ENCODE data around the gene PLCB1.

The PLCB1 gene

GRCh38 chr20:8393381-8393780 lies 261.3 kb downstream of the PLCB1 start:
- no peak overlapping the region for H3K4me2 ChIP-seq (ENCODE audit: low read depth, low read length, poor library complexity, severe bottlenecking)
- H3K79me2 ChIP-seq (ENCODE audit: insufficient read depth, low read length) = no peaks in the 10 kb centered on the region
- no peaks in the 10 kb centered on the region for H3K9me2 ChIP-seq (replicated peaks; ENCODE audit: low read depth, low read length)
- H3F3A ChIP-seq (ENCODE audit: low read depth) = no peaks in the 10 kb centered on the region
- H4K20me1 ChIP-seq (ENCODE audit: insufficient read depth, low read length, poor library complexity, severe bottlenecking) = no peaks in the 10 kb centered on the region
- no peak for TF ChIP-seq EZH2phosphoT487 (IDR thresholded peaks at IDR 0.05; ENCODE audit: borderline replicate concordance)
- TF ChIP-seq, protein P1, sequence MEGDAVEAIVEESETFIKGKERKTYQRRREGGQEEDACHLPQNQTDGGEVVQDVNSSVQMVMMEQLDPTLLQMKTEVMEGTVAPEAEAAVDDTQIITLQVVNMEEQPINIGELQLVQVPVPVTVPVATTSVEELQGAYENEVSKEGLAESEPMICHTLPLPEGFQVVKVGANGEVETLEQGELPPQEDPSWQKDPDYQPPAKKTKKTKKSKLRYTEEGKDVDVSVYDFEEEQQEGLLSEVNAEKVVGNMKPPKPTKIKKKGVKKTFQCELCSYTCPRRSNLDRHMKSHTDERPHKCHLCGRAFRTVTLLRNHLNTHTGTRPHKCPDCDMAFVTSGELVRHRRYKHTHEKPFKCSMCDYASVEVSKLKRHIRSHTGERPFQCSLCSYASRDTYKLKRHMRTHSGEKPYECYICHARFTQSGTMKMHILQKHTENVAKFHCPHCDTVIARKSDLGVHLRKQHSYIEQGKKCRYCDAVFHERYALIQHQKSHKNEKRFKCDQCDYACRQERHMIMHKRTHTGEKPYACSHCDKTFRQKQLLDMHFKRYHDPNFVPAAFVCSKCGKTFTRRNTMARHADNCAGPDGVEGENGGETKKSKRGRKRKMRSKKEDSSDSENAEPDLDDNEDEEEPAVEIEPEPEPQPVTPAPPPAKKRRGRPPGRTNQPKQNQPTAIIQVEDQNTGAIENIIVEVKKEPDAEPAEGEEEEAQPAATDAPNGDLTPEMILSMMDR (conservative IDR thresholded peaks at IDR 0.05; ENCODE audit: low read length) = no peak
- no peak overlapping the region for H3K4me3 ChIP-seq (ENCODE audit: low read length, poor library complexity, severe bottlenecking)
- no peak overlapping the region for H3K9ac ChIP-seq (ENCODE audit: low read depth, low read length, poor library complexity, severe bottlenecking)
- no peaks in the 10 kb centered on the region for H3K9me3 ChIP-seq (ENCODE audit: insufficient read depth, low read depth, low read length)
- no peaks in the 10 kb centered on the region for H3K36me3 ChIP-seq (ENCODE audit: insufficient read depth, low read length)
- H3K4me1 ChIP-seq (ENCODE audit: insufficient read depth, low read length, poor library complexity, severe bottlenecking) = peaks cover 17% of the 10 kb centered on the region
- H3K27me3 ChIP-seq (ENCODE audit: insufficient read depth, low read length, poor library complexity, severe bottlenecking) = no peaks in the 10 kb centered on the region
- H2AFZ ChIP-seq (ENCODE audit: low read length) = no peak overlapping the region

GRCh38 chr20:8394308-8394945 lies 262.4 kb downstream of the PLCB1 start:
- Histone ChIP-seq H3K9ac (ENCODE audit: low read depth, low read length, poor library complexity, severe bottlenecking) (no peak overlapping the region), H3K9me3 (ENCODE audit: insufficient read depth, low read depth, low read length) (no peaks in the 10 kb centered on the region), H3K36me3 (ENCODE audit: insufficient read depth, low read length) (no peaks in the 10 kb centered on the region), H3K9me2 (replicated peaks; ENCODE audit: low read depth, low read length) (no peaks in the 10 kb centered on the region), H3K27me3 (ENCODE audit: insufficient read depth, low read length, poor library complexity, severe bottlenecking) (no peaks in the 10 kb centered on the region), H3K4me1 (ENCODE audit: insufficient read depth, low read length, poor library complexity, severe bottlenecking) (peaks cover 19% of the 10 kb centered on the region), H3F3A (ENCODE audit: low read depth) (no peaks in the 10 kb centered on the region), H3K79me2 (ENCODE audit: insufficient read depth, low read length) (no peaks in the 10 kb centered on the region), H4K20me1 (ENCODE audit: insufficient read depth, low read length, poor library complexity, severe bottlenecking) (no peaks in the 10 kb centered on the region), H2AFZ (ENCODE audit: low read length) (no peak overlapping the region), H3K4me3 (ENCODE audit: low read length, poor library complexity, severe bottlenecking) (no peak overlapping the region), H3K4me2 (ENCODE audit: low read depth, low read length, poor library complexity, severe bottlenecking) (no peak overlapping the region)
- TF ChIP-seq EZH2phosphoT487 (IDR thresholded peaks at IDR 0.05; ENCODE audit: borderline replicate concordance) = no peak
- TF ChIP-seq, protein P1 (conservative IDR thresholded peaks at IDR 0.05; ENCODE audit: low read length) = no peak

DNA sequence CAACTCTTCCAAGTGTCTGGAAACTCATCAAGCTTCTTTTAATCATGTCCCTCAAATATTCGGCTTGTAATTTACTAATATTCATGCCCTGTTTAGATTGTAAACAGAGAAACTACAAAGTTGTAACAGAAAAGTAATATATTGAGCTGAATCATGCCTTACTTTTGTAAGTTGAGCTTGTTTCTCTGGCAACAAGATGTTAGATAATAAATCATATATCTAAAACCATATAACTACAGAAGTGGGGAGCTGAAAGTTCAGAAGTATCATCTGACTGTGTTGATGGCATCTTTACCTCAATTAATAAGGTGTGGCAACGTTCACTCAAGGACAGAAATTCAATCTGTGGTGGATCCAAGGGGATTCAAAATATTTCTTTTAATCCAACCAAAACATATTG lies 263.9 kb downstream of the PLCB1 start:
- TF ChIP-seq EZH2phosphoT487 (IDR thresholded peaks at IDR 0.05; ENCODE audit: borderline replicate concordance) = no peak
- TF ChIP-seq, protein P1 (conservative IDR thresholded peaks at IDR 0.05; ENCODE audit: low read length) = no peak
- peaks cover 2% of the 10 kb centered on the region for H4K20me1 ChIP-seq (ENCODE audit: insufficient read depth, low read length, poor library complexity, severe bottlenecking)
- H2AFZ ChIP-seq (ENCODE audit: low read length) = no peak overlapping the region
- no peaks in the 10 kb centered on the region for H3K79me2 ChIP-seq (ENCODE audit: insufficient read depth, low read length)
- no peaks in the 10 kb centered on the region for H3K9me3 ChIP-seq (ENCODE audit: insufficient read depth, low read depth, low read length)
- H3K9ac ChIP-seq (ENCODE audit: low read depth, low read length, poor library complexity, severe bottlenecking) = no peak overlapping the region
- H3K9me2 ChIP-seq (replicated peaks; ENCODE audit: low read depth, low read length) = no peaks in the 10 kb centered on the region
- no peaks in the 10 kb centered on the region for H3K36me3 ChIP-seq (ENCODE audit: insufficient read depth, low read length)
- H3K4me3 ChIP-seq (ENCODE audit: low read length, poor library complexity, severe bottlenecking) = no peak overlapping the region
- H3K4me1 ChIP-seq (ENCODE audit: insufficient read depth, low read length, poor library complexity, severe bottlenecking) = peaks cover 35% of the 10 kb centered on the region
- no peaks in the 10 kb centered on the region for H3F3A ChIP-seq (ENCODE audit: low read depth)
- H3K4me2 ChIP-seq (ENCODE audit: low read depth, low read length, poor library complexity, severe bottlenecking) = no peak overlapping the region
- H3K27me3 ChIP-seq (ENCODE audit: insufficient read depth, low read length, poor library complexity, severe bottlenecking) = no peaks in the 10 kb centered on the region
